ENCODE results near the gene CORIN.

CORIN gene

DNA sequence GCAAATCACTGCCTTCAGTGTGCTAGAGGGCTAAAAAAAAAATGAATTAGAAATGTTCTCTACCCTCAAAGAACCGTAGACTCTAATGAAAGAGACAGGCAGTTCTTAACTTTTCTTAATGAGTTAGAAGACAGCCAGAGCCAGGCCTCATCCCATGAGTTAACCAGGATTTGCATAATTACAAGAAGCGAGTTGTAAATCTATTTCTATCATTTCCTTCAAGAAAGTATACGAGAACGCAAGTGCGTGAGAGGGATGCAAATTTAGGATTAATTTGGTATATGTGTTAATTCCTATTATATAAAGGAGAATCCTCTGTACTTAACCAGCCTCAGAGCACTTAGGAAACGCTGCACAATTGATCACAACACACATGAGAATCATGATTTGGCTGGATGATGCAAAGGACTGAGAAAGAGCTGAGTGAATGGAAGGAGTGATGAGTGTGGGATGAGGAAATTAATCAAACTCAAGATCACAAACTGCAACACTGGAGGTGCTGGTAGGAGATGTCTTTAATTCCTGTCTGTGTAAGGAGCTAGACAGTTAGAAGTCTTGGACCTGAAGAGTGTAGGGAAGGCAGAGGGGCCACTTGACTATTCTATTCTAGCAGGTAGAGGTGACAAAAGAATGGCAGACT, 195.6 kb downstream of the CORIN start:
- H3K79me2 ChIP-seq (ENCODE audit: control insufficient read depth, insufficient read depth, low read length): no peaks in the 10 kb centered on the region
- no peak overlapping the region for H4K8ac ChIP-seq (ENCODE audit: low read depth, low read length)
- no peak for DNase-seq
- H3K4me1 ChIP-seq (ENCODE audit: control insufficient read depth, low read depth, low read length): no peaks in the 10 kb centered on the region
- no peak overlapping the region for H3K23ac ChIP-seq (ENCODE audit: low read length)
- H3K27me3 ChIP-seq (ENCODE audit: insufficient read depth, low read length, poor library complexity): no peaks in the 10 kb centered on the region
- H2BK120ac ChIP-seq (ENCODE audit: low read depth, low read length): no peak overlapping the region
- no peak overlapping the region for H3K18ac ChIP-seq (ENCODE audit: low read length)
- no peaks in the 10 kb centered on the region for H3K36me3 ChIP-seq (ENCODE audit: control insufficient read depth, insufficient read depth, low read length)
- no peak overlapping the region for H3K4me3 ChIP-seq (ENCODE audit: low read length)
- no peak overlapping the region for H3K4ac ChIP-seq (ENCODE audit: low read depth, low read length)
- no peak overlapping the region for H2BK5ac ChIP-seq (ENCODE audit: low read length)
- no peak overlapping the region for H2BK15ac ChIP-seq (replicated peaks; ENCODE audit: low read depth)
- H3K27ac ChIP-seq (ENCODE audit: low read depth, low read length): no peak overlapping the region
- H2AK5ac ChIP-seq (ENCODE audit: low read length): no peak overlapping the region
- H3K4me2 ChIP-seq (ENCODE audit: low read length): no peak overlapping the region
- no peaks in the 10 kb centered on the region for H3K79me1 ChIP-seq (ENCODE audit: low read length)
- no peak overlapping the region for H3K56ac ChIP-seq (ENCODE audit: low read length)
- H4K5ac ChIP-seq (ENCODE audit: low read length): no peak overlapping the region
- no CpG with 5 or more reads among the region's 6 CpGs for WGBS (ENCODE audit: extremely low coverage, insufficient coverage, low lambda C conversion rate)
- H3K9ac ChIP-seq (ENCODE audit: low read length): no peak overlapping the region

DNA sequence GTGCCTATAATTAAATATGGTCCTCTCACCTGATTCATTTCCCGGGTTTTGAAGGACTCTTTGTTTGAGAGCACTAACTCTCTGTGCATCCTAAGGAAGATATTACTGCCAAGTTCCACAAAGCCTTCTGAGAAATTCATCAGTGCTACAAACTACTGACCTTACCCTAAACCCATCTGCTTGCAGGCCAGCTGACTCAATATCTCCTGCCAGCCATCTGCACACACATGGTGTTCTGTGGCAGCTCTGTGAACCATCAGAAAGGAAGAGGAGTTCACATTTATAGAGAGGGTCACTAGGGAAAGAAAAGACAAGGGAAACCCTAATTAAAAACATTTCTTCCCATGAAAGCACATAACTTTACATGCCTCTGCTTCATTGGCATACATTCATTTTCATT, 196.1 kb downstream of the CORIN start:
- H3K36me3 ChIP-seq (ENCODE audit: control insufficient read depth, insufficient read depth, low read length): no peaks in the 10 kb centered on the region
- no peak overlapping the region for H3K27ac ChIP-seq (ENCODE audit: low read depth, low read length)
- H3K4me2 ChIP-seq (ENCODE audit: low read length): no peak overlapping the region
- H2BK15ac ChIP-seq (replicated peaks; ENCODE audit: low read depth): no peak overlapping the region
- H3K23ac ChIP-seq (ENCODE audit: low read length): peak overlapping the region; percentile 50
- no peak overlapping the region for H4K5ac ChIP-seq (ENCODE audit: low read length)
- no peak overlapping the region for H2AK5ac ChIP-seq (ENCODE audit: low read length)
- H2BK120ac ChIP-seq (ENCODE audit: low read depth, low read length): no peak overlapping the region
- no peaks in the 10 kb centered on the region for H3K79me1 ChIP-seq (ENCODE audit: low read length)
- no peak for DNase-seq
- H3K79me2 ChIP-seq (ENCODE audit: control insufficient read depth, insufficient read depth, low read length): no peaks in the 10 kb centered on the region
- H3K27me3 ChIP-seq (ENCODE audit: insufficient read depth, low read length, poor library complexity): no peaks in the 10 kb centered on the region
- no peaks in the 10 kb centered on the region for H3K4me1 ChIP-seq (ENCODE audit: control insufficient read depth, low read depth, low read length)
- no CpG with 5 or more reads among the region's 1 CpG for WGBS (ENCODE audit: extremely low coverage, insufficient coverage, low lambda C conversion rate)
- H3K4ac ChIP-seq (ENCODE audit: low read depth, low read length): no peak overlapping the region
- H3K9ac ChIP-seq (ENCODE audit: low read length): no peak overlapping the region
- H3K4me3 ChIP-seq (ENCODE audit: low read length): no peak overlapping the region
- no peak overlapping the region for H2BK5ac ChIP-seq (ENCODE audit: low read length)
- H4K8ac ChIP-seq (ENCODE audit: low read depth, low read length): no peak overlapping the region
- H3K56ac ChIP-seq (ENCODE audit: low read length): no peak overlapping the region
- no peak overlapping the region for H3K18ac ChIP-seq (ENCODE audit: low read length)

DNA sequence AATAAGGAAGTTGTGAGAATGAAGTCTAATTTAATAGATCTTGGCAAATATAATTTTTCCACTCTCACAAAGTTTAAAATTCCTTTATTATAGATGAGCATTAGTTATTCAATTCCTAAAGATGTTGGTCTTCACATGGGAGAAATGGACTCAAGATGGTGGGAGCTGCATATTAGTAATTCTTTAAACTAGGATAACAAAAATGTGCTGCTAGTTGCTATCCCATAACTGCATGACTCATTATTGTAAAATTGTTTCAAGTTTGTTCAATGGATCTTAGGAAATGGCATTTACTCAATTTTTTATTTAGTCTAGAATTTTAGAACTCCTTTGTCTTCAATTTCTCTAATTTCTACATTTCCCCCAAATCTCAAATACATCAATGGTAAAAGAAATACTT, 197.0 kb downstream of the CORIN start:
- Histone ChIP-seq H3K4ac (ENCODE audit: low read depth, low read length) (no peak overlapping the region), H3K9ac (ENCODE audit: low read length) (no peak overlapping the region), H3K27me3 (ENCODE audit: insufficient read depth, low read length, poor library complexity) (no peaks in the 10 kb centered on the region), H2BK5ac (ENCODE audit: low read length) (no peak overlapping the region), H3K27ac (ENCODE audit: low read depth, low read length) (no peak overlapping the region), H3K4me1 (ENCODE audit: control insufficient read depth, low read depth, low read length) (no peaks in the 10 kb centered on the region), H3K23ac (ENCODE audit: low read length) (no peak overlapping the region), H3K56ac (ENCODE audit: low read length) (no peak overlapping the region), H3K79me2 (ENCODE audit: control insufficient read depth, insufficient read depth, low read length) (no peaks in the 10 kb centered on the region), H3K18ac (ENCODE audit: low read length) (no peak overlapping the region), H3K4me2 (ENCODE audit: low read length) (no peak overlapping the region), H3K79me1 (ENCODE audit: low read length) (no peaks in the 10 kb centered on the region), H4K8ac (ENCODE audit: low read depth, low read length) (no peak overlapping the region), H2BK15ac (replicated peaks; ENCODE audit: low read depth) (no peak overlapping the region), H3K4me3 (ENCODE audit: low read length) (no peak overlapping the region), H2AK5ac (ENCODE audit: low read length) (no peak overlapping the region), H3K36me3 (ENCODE audit: control insufficient read depth, insufficient read depth, low read length) (no peaks in the 10 kb centered on the region), H4K5ac (ENCODE audit: low read length) (no peak overlapping the region), H2BK120ac (ENCODE audit: low read depth, low read length) (no peak overlapping the region)
- no peak for DNase-seq

DNA sequence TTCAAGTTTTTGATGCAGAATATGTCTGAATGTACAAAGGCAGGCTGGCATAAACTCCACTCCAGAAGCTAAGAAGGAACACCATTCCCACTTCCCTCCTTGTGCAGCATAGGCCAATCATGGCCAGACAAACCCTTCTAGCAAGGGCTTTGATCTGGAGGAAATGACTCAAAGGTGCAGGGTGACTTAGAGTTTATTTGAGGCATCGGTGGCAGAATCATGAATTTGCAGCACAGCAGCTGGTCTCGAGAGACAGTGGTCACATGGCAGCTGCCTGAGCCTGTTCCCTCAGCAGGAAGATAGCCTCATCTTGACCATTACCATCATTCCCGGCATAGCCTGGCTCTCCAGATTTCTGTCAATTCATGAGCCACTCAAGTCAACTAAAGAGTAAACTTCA, 198.3 kb downstream of the CORIN start:
- no peak overlapping the region for H2AK5ac ChIP-seq (ENCODE audit: low read length)
- H4K5ac ChIP-seq (ENCODE audit: low read length): no peak overlapping the region
- H3K4ac ChIP-seq (ENCODE audit: low read depth, low read length): no peak overlapping the region
- no peak overlapping the region for H3K4me2 ChIP-seq (ENCODE audit: low read length)
- H2BK5ac ChIP-seq (ENCODE audit: low read length): no peak overlapping the region
- WGBS (ENCODE audit: extremely low coverage, insufficient coverage, low lambda C conversion rate): no CpG with 5 or more reads among the region's 3 CpGs
- H3K27me3 ChIP-seq (ENCODE audit: insufficient read depth, low read length, poor library complexity): no peaks in the 10 kb centered on the region
- H2BK15ac ChIP-seq (replicated peaks; ENCODE audit: low read depth): no peak overlapping the region
- no peak overlapping the region for H3K18ac ChIP-seq (ENCODE audit: low read length)
- no peak overlapping the region for H3K27ac ChIP-seq (ENCODE audit: low read depth, low read length)
- H3K36me3 ChIP-seq (ENCODE audit: control insufficient read depth, insufficient read depth, low read length): no peaks in the 10 kb centered on the region
- no peak overlapping the region for H3K9ac ChIP-seq (ENCODE audit: low read length)
- H3K79me2 ChIP-seq (ENCODE audit: control insufficient read depth, insufficient read depth, low read length): no peaks in the 10 kb centered on the region
- H2BK120ac ChIP-seq (ENCODE audit: low read depth, low read length): no peak overlapping the region
- DNase-seq: no peak
- no peak overlapping the region for H3K4me3 ChIP-seq (ENCODE audit: low read length)
- H3K79me1 ChIP-seq (ENCODE audit: low read length): no peaks in the 10 kb centered on the region
- no peaks in the 10 kb centered on the region for H3K4me1 ChIP-seq (ENCODE audit: control insufficient read depth, low read depth, low read length)
- no peak overlapping the region for H3K23ac ChIP-seq (ENCODE audit: low read length)
- no peak overlapping the region for H4K8ac ChIP-seq (ENCODE audit: low read depth, low read length)
- no peak overlapping the region for H3K56ac ChIP-seq (ENCODE audit: low read length)

DNA sequence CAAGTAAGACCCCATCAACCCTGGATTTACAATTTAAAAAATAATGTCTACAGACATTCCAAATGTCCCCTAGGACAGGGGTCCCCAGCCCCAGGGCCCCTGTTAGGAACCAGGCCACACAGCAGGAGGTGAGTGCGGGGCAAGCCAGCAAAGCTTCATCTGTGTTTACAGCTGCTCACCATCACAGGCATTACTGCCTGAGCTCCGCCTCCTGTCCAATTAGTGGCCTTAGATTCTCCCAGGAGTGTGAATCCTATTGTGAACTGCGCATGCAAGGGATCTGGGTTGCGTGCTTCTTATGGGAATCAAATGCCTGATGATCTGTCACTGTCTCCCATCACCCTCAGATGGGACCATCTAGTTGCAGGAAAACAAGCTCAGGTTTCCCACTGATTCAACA, 206.7 kb downstream of the CORIN start:
- Histone ChIP-seq H4K8ac (ENCODE audit: low read depth, low read length) (no peak overlapping the region), H2BK15ac (replicated peaks; ENCODE audit: low read depth) (no peak overlapping the region), H3K18ac (ENCODE audit: low read length) (no peak overlapping the region), H3K23ac (ENCODE audit: low read length) (no peak overlapping the region), H3K4me3 (ENCODE audit: low read length) (no peak overlapping the region), H3K4me2 (ENCODE audit: low read length) (no peak overlapping the region), H2BK120ac (ENCODE audit: low read depth, low read length) (no peak overlapping the region), H3K4me1 (ENCODE audit: control insufficient read depth, low read depth, low read length) (no peaks in the 10 kb centered on the region), H3K56ac (ENCODE audit: low read length) (no peak overlapping the region), H4K5ac (ENCODE audit: low read length) (no peak overlapping the region), H2BK5ac (ENCODE audit: low read length) (no peak overlapping the region), H3K9ac (ENCODE audit: low read length) (no peak overlapping the region), H3K27ac (ENCODE audit: low read depth, low read length) (no peak overlapping the region), H3K27me3 (ENCODE audit: insufficient read depth, low read length, poor library complexity) (no peaks in the 10 kb centered on the region), H3K79me1 (ENCODE audit: low read length) (no peaks in the 10 kb centered on the region), H3K36me3 (ENCODE audit: control insufficient read depth, insufficient read depth, low read length) (no peaks in the 10 kb centered on the region), H3K4ac (ENCODE audit: low read depth, low read length) (no peak overlapping the region), H2AK5ac (ENCODE audit: low read length) (no peak overlapping the region), H3K79me2 (ENCODE audit: control insufficient read depth, insufficient read depth, low read length) (no peaks in the 10 kb centered on the region)
- no peak for DNase-seq
- WGBS (ENCODE audit: extremely low coverage, insufficient coverage, low lambda C conversion rate): no CpG with 5 or more reads among the region's 4 CpGs

DNA sequence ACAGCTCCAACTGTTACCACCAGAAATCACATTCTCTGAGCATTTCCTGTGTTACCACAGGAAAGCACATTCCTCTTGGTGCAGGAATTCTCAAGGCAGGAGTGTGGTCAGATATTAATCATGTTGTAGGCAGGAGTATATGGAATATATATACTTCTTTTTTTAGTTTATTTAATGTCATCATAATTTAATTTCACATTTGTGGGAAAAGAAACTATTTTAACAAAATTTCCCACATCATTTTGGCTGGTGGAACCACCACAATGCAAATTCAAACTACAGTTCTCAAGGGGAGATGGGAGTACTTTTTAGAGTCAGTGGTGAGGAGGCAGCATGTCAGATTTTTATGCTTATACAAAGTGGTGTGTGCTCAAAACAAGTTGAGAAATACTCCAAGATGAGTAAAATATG, 213.8 kb downstream of the CORIN start:
- H3K9ac ChIP-seq (ENCODE audit: low read length): no peak overlapping the region
- no peak overlapping the region for H3K4me3 ChIP-seq (ENCODE audit: low read length)
- H3K27ac ChIP-seq (ENCODE audit: low read depth, low read length): no peak overlapping the region
- no peak overlapping the region for H3K23ac ChIP-seq (ENCODE audit: low read length)
- no peak overlapping the region for H2BK5ac ChIP-seq (ENCODE audit: low read length)
- H3K27me3 ChIP-seq (ENCODE audit: insufficient read depth, low read length, poor library complexity): no peaks in the 10 kb centered on the region
- no peak overlapping the region for H2BK120ac ChIP-seq (ENCODE audit: low read depth, low read length)
- H2BK15ac ChIP-seq (replicated peaks; ENCODE audit: low read depth): no peak overlapping the region
- H3K4me1 ChIP-seq (ENCODE audit: control insufficient read depth, low read depth, low read length): no peaks in the 10 kb centered on the region
- no peak overlapping the region for H4K5ac ChIP-seq (ENCODE audit: low read length)
- H3K4me2 ChIP-seq (ENCODE audit: low read length): no peak overlapping the region
- no peak overlapping the region for H2AK5ac ChIP-seq (ENCODE audit: low read length)
- no peaks in the 10 kb centered on the region for H3K36me3 ChIP-seq (ENCODE audit: control insufficient read depth, insufficient read depth, low read length)
- no peaks in the 10 kb centered on the region for H3K79me1 ChIP-seq (ENCODE audit: low read length)
- no peak overlapping the region for H4K8ac ChIP-seq (ENCODE audit: low read depth, low read length)
- DNase-seq: peak; percentile 7
- no peak overlapping the region for H3K56ac ChIP-seq (ENCODE audit: low read length)
- no peaks in the 10 kb centered on the region for H3K79me2 ChIP-seq (ENCODE audit: control insufficient read depth, insufficient read depth, low read length)
- H3K18ac ChIP-seq (ENCODE audit: low read length): no peak overlapping the region
- H3K4ac ChIP-seq (ENCODE audit: low read depth, low read length): no peak overlapping the region
